Measurements from ENCODE around the gene CHN2. TPM values are rescaled to one million over a fixed set of nuclear protein-coding genes. Genes with fewer than 3 reads are reported as not detected.
"Not testable (repeated sequence)": the region's sequence is repeated elsewhere in the genome, so short reads cannot be mapped to it uniquely, and the experiment has no call there.

CHN2 gene
- polyA plus RNA-seq, 1 donor: 16.0 TPM

DNA sequence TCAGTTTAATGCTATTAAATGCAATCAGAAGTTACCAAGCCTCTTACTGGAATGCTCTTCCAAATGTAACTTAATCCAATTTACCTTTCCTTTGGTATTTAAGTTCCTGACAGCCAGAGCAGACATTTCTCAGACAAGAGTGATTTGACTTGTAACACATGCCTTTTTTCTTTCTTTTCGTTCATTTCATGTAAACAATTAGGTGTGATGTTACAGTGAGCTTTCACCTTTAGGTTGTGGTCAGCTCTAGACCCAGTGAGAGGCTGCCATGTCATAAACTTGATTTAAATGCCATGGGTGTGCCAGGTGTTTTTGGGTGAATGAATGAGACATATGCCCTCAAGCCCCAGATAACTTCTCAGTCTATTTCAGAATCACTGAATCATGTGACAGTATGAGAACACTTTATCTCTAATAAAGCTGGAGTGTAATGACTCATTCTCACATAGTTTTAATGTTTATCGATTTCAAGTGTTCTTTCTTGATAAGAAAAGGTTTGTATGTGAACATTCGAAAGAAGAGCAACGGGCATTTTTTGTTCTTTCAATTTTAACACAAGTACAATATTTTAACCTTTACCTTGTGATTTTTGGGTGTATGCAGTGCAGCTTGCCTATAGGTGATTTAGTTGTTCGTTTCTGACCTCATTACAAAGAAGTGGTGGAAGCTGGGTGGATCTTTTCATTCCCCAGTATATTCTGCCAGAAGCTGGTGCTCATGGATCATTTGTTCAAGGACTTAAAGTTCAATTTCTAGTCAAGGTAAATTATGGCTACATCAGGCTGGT is 61.5 kb downstream of the CHN2 start:
- no peak for DNase-seq (ENCODE audit: low read depth)

DNA sequence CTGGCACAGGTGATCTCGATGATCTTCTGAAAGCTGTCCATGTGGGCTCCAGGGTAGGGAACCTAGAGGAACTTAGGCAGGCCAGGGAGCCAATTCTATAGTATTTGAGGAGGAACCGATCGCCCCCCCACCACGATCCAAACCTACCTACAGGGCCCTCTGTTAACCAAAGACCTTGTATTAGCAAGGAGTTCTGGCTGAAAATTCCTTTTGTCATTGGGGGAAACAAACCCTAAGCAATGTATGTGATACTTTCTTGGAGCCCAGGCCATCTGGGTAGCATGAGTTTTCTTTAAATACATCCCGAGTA is 62.1 kb downstream of the CHN2 start:
- DNase-seq (ENCODE audit: low read depth): no peak

DNA sequence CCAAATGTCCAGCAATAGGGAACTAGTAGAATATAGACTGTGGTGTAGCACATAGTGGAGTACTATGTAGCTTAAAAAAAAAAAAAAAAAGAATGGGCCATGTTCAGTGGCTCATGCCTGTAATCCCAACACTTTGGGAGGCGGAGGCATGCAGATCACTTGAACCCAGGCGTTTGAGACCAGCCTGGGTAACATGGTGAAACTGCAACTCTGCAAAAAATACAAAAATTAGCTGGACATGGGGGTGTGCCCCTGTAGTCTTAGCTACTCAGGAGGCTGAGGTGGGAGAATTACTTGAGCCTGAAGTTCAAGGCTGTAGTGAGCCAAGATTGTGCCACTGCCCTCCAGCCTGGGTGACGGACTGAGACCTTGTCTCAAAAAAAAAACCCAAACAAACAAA is 64.4 kb downstream of the CHN2 start:
- no peak for DNase-seq (ENCODE audit: low read depth)

DNA sequence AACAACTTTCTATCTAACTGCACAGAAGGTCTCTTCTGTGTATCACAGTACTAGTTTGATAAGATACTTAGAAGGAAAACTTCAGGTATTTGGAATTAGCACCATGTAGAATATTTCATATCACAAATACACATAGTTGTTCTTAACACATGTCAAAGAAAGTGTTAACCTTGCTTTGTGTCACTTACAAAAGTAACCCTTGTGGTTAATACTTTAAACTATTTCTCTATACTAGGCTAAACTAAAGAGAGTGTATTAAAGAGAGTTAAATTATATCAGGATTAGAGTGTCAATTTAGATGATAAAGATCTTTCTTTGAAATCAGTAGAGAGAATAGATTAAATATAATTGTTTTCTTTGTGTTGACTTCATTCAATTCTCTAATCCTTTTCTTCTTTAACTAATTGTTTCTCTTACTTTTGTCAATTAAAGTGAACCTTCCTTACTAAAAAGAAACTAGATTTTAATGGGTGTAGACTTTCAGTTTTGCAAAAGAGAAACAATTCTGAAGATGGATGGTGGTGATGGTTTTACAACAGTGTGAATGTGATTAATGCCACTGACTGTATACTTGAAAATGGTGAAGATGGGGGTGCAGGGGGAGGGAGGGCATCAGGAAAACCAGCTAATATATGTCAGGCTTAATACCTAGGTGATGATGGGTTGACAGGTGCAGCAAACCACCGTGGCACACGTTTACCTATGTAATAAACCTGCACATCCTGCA is 67.8 kb downstream of the CHN2 start:
- no peak for DNase-seq (ENCODE audit: low read depth)

DNA sequence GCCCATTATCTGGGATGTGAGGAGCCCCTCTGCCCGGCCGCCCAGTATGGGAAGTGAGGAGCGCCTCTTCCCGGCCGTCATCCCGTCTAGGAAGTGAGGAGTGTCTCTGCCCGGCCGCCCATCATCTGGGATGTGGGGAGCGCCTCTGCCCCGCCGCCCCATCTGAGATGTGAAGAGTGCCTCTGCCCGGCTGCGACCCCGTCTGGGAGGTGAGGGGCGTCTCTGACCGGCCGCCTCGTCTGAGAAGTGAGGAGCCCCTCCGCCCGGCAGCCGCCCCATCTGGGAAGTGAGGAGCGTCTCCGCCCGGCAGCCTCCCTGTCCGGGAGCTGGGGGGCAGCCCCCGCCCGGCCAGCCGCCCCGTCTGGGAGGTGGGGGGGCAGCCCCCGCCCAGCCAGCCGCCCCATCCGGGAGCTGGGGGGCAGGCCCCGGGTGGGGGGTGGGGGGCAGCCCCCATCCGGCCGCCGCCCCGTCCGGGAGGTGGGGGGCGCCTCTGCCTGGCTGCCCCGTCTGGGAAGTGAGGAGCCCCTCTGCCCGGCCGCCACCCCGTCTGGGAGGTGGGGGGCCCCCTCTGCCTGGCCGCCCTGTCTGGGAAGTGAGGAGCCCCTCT is 69.1 kb downstream of the CHN2 start:
- DNase-seq (ENCODE audit: low read depth): not testable (repeated sequence)

DNA sequence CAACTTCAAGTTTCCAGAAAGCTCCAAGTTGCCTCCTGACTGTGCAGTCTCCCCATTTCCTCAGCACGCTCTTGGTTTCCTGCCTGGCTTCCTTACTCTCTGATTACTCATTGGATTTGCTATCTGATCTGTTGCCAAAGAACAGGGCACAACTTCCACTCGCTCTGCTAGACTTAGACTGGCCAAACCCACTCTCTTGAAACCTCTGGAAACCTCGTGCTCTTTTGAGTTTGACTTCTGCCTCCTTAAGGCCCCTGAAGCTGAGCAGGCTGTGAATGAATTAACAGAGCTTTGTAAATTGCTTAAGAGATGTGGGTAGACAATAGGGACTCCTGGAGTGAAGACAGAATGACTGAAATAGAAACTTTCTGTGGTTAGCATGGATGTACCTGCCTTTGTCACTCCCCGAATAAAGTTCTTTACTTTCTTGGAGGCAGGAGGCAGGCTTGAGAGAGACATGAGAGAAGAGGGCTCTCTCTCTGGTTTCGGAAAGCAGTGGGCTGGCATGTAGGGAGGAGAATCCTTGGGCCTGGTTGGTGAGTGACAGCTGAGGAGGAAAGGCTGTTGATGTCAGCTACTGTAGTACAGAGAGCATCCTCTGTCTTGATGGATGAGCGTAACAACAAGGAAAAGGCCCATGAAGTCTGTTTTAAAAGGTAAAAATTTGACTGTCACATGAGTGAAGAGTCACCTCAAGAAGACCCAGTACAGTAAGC is 70.8 kb downstream of the CHN2 start:
- no peak for DNase-seq (ENCODE audit: low read depth)

DNA sequence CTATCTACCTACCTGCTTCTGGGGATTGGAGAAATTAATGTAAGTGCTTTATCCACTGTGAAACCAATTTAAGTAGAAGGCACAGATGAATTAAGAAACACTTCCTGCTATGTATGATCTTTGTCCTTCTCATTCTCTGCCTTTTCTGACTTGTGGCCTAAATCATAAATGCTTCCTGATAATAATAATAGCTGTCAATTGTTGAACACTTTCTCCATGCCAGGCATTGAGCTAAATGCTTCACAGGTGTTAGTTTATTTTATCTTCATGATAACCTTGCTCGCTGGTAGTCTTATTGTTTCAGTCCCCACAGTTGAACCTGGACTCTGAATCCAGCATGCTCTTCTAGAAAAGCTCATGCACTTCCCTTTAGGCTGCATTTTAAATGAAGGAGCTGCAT is 75.4 kb downstream of the CHN2 start:
- no peak for DNase-seq (ENCODE audit: low read depth)

DNA sequence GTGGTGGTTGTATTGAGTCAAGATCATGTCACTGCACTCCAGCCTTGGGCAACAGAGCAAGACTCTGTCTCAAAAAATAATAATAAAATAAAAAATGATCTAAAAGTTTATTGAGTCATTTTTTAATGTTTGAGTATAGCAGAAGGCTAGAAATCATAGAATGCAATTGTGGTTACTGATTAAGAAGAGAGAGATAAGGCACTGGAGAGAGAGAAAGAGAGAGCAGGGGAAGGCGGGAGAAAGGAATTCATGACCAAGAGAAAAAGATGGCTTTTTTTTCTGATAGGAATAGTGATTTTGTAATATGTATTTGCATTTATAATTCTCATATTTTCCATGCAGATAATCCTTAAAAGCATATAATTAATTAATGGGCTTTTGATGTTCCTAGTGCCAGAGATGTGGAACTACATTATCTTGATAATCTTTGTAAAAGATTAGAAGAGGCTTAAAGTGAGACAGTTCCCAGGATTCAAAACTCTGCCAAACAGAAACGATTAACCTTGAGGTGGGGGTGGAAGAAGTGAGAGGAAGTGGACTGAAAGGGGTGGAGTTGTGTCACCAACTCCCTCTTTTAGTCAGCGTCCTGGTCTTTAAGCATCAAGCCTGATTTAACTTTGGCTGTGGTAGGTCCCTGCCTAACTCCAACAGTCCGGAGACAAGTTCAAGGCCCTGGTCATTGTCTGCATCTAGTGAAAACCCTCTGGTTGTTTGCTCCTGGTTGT is 76.2 kb downstream of the CHN2 start:
- DNase-seq (ENCODE audit: low read depth): no peak

DNA sequence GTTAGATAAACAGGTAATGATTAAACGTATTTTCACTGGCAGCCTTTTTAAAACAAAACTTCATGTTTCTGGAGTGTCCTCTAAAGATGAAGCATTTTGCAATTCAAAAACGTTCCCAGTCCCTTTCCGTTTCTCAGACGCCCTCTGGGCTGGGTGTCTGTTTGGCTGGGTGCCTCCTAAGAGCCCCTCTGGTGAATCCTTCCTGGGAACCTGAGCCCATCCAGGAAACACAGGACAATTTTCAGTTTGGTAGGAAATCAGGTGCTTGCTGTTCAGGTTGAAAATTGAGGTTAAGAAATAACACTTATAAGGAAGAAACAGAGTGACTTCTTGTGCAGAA is 76.7 kb downstream of the CHN2 start:
- no peak for DNase-seq (ENCODE audit: low read depth)

DNA sequence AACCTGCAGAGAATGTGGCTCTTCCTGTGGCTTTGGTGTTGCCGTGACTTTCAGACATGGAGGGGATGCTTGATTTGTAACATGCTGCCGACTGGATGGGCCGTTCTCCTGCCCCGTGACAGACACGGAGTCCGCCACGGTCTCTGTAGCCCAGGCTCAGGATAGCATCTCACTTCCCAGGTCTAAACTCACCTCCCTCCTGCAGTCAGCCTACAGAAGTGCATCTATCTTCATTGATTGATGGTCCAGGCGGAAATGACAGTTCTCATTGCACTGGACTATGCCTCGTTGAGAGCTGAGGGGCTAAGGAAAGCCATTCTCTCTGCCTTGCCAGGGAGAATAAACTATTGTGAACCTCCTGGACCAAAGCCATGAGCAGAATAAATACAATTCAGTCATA is 77.5 kb downstream of the CHN2 start:
- no peak for DNase-seq (ENCODE audit: low read depth)

DNA sequence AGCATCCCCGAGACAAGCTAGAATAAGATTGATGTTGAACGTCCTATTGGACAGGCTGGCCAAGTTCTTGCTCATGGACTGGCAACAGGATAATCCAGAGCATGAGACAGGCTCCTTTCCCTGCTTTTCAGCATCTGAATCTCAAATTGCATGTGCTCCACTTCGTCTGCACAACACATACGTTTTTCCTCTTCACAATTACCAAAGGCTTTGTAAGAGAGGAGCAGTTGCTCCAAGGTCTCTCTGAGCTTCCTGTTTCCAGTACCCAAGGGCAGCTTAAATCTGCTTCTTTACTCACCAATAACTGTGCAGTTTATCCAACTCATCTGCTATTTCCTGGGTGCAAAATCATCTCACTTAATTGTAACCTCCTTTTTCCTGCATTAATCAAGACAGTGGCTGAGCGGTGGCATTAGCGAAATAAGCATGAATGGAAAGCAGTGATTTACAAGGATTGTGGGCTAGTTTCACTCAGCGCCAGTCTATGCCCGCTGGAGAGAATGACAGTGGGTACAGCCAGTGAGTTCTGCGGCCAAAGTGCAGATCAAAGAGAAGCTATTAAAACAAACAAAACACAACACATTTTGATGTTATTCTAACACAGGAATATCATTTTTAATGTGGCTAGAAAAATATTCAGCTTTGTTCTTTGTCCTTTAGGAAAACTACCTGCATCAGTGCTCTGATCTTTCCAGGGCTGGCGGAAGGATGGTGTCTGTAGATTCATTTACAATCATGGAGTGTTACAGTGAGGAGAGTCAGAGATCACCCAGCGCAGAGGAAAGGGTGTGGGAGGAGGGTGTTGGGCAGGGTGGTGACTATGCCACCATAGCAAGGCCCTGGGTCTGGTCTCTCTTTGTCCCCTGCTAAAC is 79.8 kb downstream of the CHN2 start:
- no peak for DNase-seq (ENCODE audit: low read depth)

DNA sequence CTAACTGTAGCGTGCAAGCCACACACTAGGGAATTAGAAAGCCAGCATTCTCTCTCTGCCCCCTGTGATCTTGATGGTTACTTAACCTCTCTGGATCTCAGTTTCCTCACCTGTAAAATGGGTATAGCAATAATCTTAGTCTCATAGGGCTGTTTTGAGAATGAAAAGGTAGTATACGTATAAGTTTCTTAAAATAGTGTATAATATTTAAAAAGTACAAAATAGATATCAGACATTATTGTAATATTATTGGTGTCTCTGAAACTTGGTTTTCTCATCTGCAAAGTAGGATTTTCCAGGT is 80.4 kb downstream of the CHN2 start:
- DNase-seq (ENCODE audit: low read depth): no peak

DNA sequence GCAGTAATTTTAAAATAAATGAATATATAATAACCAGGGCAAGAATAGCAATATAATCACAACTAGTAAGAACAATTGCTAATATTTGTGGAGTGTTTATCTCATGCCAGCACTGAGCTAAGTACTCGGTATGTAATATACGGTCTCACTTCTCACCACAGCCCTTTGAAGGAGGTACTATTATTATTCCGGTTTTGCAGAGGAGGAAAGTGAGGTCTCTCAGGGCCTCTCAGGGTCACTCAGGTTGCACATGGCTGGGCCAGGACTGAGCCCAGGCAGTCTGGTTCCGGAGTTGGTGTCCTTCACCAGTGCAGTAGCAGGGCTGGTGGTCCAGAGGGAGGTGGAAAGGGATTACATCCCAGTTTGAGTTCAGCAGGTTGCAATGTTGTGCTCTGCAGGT is 80.9 kb downstream of the CHN2 start:
- no peak for DNase-seq (ENCODE audit: low read depth)

DNA sequence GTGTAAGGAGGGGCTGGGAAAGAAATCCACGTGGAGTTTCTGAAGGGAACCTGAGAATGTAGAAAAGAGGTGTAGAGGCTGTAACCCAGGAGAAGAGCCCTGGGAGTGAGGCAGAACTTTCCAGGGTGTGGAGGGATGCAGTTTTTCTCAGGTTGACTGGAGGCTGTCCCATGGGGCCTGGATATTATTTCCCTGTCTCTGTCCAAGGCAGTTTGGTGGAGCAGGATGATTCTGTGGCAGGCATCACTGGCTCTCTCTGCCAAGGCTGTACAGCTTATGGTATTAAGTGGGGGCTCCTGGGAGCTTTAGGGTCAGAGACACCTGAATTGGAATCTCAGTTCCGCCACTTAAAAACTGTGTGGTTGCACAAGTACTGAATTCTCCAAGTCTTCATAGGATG is 81.6 kb downstream of the CHN2 start:
- no peak for DNase-seq (ENCODE audit: low read depth)

DNA sequence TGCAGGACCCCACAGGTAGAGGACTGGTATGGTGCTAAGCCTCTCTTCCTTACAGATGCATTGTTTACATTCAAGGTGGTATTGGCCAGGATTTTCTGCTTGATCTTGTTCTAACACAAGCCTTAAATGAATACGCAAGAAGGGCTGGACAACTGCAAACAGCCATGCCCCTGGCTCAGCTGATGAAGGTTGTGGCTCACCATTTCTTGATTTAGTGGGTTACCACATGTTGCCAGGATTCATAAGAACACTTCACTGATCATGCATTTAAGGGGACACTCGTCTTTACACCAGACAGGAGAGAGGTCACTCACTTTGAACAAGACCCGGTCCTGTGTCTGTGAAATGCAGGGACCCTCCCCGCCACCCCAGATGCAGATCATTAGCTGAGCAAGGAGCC is 82.2 kb downstream of the CHN2 start:
- DNase-seq (ENCODE audit: low read depth): no peak

DNA sequence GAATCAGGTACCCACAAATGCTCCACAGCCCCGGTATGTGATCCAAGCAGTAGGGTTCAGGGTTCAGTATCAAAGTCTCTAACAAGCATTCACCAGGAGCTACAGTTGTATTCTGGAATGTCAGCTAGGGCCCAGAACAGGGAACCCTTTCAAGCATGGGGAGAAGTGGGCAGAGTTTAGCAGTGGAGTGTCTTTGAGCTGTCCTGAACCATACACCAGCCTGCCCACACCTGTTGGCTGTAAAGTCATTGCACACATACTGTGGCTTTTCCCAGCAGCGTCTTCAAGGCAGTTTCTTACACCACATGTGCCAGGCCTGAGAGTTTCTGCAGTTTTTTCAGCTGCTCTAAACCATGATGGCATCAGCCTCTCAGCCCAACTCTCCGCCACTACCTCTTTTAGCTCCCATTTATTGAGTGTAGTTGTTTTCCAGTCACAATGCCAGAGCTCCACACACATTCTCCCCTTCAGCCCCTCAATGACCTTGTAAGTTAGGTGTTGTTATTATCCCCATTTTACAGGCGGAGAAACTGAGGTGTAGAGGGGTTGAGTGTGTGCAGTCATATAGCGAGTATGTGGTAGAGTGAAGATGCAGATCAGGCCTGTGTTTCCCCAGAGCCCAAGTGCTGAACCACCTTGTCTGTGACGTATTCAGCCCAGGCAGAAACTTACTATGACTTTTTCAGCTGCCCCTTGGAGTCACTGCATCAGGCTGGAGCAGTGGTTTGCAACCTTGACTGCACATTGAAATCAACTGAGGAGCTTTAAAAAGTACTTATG is 83.1 kb downstream of the CHN2 start:
- DNase-seq (ENCODE audit: low read depth): no peak

DNA sequence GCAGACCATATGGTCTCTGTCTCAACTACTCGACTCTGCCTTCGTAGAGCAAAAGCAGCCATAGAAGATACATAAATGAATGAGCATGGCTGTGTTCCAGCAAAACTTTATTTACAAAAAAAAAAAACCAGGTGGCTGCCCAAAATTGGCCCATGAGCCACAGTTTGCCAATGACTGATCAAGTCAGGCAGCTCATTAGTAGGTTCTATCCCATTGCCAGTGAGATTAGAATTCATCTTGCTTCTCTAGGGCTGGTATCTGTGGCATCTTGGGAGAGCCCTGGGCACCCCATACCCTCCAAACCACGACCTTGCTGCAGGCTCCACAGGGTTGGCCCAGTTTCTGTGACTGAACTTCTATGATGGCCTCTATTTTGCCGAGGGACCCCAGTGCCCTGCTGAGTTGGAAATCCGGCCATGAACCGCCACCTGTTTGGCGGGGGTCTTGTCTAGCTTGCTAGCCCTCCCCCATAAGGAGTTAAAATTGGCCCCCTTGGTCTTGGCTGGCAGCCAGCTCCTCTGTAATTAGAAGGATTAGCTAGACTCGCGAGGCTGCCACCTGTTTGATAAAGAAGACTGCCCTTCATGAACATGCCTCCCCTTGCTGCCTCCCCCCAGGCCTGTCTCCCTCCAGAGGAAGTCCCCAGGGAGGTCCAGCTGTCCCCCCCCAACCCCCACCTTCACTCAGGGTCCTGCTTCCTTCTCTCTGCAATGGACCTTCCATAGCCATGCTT is 83.9 kb downstream of the CHN2 start:
- no peak for DNase-seq (ENCODE audit: low read depth)

DNA sequence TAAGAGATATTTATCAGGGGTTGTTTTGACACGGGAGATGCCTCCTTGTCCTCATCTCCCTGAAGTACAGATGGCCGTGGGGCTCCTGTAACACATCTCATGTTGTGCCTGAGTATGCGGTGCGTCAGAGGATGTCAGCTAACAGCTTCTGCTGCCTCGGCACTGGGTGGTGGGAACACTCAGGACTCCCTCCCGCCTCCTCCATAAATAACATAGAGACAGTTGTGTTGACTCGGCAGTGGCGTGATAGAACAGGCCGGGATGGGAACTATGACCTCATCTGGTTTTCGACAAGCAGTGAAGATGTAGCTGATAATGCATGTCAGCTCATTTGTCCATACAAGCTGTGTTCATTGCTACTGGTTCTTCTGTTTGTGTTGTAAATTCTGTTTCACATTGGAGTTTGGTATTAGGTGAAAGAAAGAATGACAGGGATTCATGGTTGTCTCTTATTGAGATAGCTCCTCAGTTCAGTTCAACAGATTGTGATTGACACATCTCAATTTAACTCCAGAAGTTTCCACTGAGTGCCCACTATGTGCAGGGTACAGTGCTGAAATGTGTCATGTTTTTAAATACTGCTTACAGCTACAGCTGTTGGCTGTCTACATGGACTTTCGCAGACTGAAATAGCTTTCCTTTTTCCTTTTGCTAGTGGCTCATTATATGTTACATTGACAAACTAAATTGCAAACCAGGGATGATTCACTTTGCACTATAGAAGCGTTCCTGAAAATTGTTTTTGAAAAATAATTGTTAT is 87.4 kb downstream of the CHN2 start:
- DNase-seq (ENCODE audit: low read depth): no peak

DNA sequence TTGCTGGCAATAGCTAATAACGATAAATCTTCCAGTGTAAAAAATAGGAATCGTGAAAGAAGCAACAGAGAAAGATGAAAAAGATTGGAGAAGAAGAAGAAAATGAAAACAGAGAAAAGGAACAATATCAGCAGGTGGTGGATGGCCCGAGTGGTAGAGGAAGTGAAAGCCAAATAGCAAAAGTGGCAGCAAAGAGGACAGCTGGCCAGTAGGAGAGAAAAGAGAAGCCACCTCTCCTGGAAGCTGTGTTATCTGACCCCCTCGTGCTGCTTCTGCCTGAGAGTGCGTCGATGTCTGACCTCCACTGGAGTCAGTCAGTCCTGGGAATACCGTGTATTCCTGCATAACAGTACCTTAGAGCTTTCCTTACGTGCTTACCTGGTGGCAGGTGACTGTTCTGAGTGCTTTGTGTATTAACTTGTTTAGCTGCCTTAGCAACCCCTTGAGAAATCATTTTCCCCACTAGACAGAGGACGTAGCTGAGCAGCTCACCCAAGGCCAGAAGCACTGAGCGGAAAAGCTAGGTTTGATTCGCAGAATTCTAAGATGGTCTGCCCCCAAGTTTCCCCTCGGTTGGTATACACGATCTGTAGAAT is 88.3 kb downstream of the CHN2 start:
- DNase-seq (ENCODE audit: low read depth): no peak
